Astrocyte (in vitro differentiated cells and primary cell): Measurements from ENCODE around the gene DOLPP1.

Experiments
- CTCF ChIP-seq: IDR thresholded peaks from 2 replicates; pipeline ENCODE4 v1.5.1; 2011; ENCODE audit warnings: low read depth, mild to moderate bottlenecking, inconsistent platforms, low read length, moderate library complexity; ENCODE audit not compliant: insufficient read depth
- EZH2 ChIP-seq: IDR thresholded peaks from 2 replicates; pipeline ENCODE4 v1.6.1; 2012; ENCODE audit warnings: mild to moderate bottlenecking, low read length, inconsistent platforms; ENCODE audit not compliant: insufficient read depth

- TF ChIP-seq CTCF = no peak
- no peak for TF ChIP-seq EZH2
These were observed 26.6 kb upstream of the DOLPP1 start for GRCh38 chr9:129054163-129054851.
